ENCODE measurements around the gene DOK3.

DOK3 gene

DNA sequence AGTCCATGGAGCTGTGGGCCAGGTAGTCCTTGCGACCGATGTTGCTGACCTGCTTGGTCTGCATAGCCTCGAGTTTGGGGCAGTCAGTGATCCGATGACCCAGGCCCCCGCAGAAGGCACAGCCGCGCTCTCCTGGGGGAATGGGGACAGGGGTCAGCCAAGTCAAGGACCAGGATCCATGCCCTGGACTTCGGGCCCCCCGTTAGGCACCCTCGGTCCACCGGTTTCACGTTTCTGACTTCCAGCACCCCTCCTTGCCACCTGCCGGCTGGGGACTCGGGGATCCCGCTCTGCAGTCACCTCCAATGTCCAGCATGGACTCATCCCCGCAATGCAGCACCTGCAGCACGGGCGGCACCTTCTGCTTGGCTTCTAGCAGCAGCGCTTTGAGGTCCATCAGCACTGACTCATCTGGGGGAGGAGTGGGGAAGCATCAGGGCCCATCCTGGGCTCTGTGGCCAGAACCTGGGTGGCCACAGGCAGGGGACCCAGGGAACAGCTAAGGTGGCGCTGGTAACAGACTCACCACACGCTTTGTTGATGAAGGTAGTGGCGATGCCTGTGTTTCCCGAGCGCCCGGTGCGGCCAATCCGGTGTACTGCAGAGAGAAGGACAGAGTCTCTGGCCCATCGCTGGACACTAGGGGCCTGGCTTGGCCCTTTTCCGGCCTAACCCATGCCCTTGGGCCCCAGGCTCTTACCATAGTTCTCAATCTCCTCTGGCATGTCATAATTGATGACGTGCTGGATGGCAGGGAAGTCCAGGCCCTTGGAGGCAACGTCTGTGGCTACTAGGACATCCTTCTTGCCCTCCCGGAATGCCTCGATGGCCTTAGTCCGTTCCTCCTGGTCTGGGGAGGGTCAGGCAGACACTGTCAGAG lies 2.4 kb upstream of the DOK3 start:
- no peak for DNase-seq (ENCODE audit: low spot score)

- DNase-seq (ENCODE audit: low spot score) = no peak
Observed at GRCh38 chr5:177511181-177511580, 1.6 kb upstream of the DOK3 start.

DNA sequence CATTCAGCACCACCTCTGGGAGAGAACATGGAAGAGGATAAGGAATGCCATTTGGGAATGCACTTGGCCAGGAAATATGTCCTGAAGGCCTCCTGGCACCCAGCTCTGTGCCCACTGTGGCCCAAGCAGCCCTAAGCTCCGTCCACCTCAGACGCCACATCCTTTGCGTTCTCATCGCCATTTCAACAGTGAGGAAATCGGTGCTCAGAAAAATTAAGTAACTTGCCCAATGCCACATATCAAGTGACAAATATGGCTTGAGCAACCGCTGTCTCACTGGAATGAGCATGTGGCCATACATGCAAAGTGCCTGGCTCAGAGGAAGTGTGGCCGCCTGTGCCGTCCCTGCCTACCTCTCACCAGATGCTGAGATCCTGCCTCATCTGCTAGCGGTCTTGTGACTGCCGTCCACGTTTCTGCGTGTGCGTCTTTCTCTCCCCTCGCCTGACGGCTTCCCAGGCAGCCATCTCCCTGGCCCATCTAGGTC lies 984 bp upstream of the DOK3 start:
- DNase-seq (ENCODE audit: low spot score) = no peak

DNA sequence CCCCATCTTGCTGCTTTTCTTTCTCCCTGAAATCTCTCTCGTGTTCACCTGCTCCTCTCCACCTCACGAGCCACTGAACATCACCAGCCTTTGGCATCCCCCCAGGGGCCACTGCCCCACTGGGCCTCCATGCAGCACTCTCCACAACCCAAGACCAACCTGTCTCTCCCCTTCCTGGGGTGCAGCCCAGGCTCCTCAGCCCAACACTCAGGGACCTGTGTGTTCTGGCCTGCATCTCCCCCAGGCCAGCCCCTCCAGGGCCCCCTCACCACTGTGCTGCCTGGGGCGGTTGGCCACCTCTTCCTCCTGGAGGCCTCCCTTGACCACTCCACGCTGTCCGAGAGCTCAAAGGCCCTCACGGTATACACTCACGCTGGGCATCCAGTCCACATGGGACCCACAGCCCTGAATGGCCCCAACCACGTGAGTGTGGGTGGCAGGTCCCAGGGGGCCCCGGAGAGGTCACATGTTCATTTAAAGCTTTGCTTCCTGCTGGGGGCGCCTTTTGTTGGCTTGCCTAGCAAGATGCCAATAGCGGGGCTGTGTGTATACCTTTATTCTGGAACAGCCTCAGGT lies 453 bp upstream of the DOK3 start:
- DNase-seq (ENCODE audit: low spot score) = no peak

- no peak for DNase-seq (ENCODE audit: low spot score)
Observed at GRCh38 chr5:177508837-177509236, 789 bp downstream of the DOK3 start.

DNA sequence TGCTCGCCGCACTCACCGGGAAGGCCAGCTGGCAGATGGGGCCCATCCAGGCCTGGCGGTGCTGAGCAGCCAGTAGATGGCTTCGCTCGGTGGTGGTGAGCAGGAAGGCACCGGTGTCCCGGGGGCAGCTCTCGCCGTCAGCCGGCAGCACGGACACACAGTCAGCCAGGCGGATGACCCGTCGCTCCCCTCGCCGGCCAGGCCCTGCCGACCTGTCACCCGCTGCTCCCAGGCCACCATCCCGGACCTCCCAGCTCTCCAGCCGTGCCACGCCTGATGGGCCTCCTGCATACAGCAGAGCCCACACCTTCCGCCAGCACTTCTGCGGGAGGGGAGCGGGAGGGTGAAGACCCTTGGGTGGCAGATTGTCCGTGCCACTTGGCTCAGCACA lies 1.4 kb downstream of the DOK3 start:
- DNase-seq (ENCODE audit: low spot score) = no peak

- DNase-seq (ENCODE audit: low spot score) = no peak
Observed at GRCh38 chr5:177507596-177508220, 1.9 kb downstream of the DOK3 start.

DNA sequence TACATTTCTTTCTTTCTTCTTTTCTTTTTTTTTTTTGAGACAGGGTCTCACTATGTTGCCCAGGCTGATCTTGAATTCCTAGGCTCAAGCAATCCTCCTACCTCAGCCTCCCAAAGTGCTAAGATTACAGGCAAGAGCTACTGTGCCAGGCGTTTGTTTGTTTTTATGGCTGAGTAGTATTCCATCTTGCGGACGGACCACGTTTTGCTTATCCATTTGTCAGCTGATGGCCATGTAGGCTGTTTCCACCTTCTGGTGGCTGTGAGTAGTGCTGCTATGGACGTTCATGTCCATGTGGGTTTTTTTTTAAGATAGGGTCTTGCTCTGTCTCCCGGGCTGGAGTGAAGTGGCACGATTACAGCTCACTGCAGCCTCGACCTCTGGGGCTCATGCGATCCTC lies 2.5 kb downstream of the DOK3 start:
- no peak for DNase-seq (ENCODE audit: low spot score)

DNA sequence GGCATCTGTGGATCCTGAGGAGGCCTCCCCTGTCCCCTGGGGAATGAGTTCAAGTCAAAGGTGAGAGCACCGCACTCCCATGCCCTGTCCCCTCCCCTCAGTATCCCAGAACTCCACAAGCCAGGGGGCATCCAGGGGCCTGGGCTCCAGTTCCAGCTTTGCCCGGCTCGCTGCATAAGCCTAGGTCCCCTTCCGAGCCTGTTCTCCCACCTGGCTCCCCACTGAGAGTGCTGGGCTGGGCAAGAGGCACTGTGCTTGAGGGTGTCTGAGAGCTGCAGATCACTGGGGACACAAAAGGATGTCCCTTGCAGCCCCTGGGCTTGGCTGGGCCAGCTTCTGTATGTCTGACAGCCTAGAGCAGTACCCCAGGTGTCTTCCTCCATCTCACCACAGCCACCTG lies 4.6 kb downstream of the DOK3 start:
- no peak for DNase-seq (ENCODE audit: low spot score)

DNA sequence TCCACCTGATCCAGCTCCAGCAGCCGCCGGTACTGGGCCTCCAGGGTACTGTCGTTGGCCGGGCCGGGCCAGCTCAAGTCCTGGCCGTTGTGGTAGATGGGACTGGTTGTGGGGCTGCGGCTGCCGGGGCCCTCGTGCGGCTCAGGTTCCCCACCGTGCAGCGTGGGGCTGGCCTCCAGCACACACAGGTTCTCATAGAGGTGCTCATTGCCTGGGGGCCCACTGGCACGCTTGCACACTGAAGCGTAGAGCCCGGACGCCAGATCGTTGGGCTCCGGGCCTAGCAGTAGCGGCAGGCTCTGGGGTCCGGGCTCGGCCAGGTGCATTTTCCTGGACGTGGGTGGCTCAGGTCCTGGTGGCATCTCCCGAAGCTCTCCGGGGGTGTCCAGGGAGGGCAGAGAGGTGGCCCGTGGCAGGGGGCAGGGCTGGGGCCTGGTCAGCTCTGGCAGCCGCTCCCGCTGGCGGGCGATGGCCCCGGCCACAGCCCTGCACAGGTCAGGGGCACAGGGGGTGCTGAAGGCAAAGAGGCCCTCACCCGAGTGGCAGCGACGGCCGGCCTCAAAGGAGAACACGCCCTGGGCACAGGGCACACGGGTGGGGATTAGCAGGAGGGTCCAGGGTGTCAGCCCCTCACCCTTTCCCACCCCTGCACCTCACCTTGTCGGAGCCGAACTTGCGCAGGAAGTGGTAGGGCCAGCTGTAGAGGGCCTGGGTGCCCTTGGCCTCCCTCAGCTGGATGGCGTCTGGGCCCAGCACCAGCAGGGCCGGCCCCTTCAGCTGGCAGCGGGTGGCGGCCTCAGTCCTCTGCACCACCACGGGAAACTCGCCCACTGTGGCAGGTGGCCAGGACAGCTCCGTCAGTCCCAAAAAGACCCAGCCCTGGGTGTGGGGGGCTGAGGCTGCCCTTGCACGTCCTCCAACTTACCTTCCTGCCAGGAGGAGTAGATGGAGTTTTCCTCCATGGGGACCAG lies 5.3 kb downstream of the DOK3 start:
- no peak for DNase-seq (ENCODE audit: low spot score)

DNA sequence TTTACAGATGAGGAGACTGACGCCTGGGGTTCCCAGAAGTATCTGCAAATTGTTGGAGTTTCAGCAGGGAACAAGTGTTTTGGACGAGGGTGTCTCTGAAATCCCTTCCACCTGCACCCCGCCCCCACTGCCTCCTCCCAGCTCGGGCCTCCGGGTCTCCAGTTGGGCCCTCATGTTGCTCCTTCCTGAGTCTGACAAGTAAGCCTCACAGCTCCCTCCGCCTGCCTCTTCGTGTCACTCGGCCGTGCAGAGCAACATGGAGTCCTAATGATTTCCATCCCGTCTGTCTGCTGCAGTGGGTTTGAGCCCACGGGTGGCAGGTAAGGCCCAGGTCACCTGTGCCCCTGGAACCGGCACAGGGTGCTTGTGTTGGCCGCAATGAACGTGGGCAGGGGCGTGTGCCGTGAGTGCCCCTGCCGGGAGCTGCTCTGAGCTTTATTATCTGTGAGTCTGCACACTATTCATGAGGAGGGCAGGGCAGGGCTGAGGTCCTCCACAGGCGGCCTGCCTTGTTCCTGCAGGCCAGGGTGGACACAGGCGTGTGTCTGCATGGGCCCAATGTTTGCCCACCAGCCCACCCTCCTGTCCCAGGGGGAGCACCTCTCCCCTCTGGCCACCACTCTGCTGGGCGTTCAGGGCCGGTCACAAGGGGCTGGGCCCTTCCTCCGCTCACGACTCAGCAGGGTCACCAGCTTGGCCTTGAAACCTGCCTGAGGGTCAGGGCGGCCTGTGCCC lies 6.1 kb downstream of the DOK3 start:
- no peak for DNase-seq (ENCODE audit: low spot score)

- DNase-seq (ENCODE audit: low spot score) = no peak
Observed at GRCh38 chr5:177502886-177503285, 6.7 kb downstream of the DOK3 start.

DNA sequence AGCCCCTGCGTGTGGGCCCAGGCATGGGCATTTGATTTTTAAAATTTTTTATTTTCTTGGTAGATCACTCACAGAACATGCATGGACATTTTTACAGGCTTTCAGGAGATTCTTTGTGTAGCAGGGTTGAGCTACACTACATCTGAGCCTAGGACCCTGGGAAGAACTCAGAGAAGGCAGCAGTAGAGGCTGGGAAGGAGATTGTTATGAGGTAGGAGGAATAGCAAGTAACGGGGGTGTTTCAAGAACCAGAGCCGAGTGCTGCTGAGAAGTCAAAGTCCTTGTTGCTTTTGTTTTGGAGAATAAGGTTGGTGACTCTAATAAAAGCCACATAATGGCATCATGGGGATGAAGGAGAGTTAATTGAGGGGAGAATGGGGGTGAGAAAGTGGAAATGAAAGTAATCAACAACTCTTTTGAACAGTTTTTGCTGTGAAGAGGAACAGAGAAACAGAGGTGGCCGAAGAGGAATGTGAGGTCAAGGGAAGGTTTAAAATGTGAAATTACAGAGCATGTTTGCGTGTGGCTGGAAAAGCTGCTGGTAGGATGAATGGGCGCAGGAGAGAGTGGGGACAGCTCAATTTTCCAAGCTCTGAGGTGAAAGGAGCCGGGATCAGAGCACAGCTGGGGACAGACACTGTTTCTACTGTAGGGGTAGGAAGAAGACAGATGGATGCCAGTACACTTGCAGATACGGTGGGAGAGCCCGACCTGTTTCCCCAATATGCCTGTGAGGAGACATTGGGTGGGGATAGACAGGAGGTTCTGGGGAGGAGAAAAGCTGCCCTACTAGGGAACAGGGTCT lies 7.5 kb downstream of the DOK3 start:
- no peak for DNase-seq (ENCODE audit: low spot score)

- peak; percentile 87 for DNase-seq (ENCODE audit: low spot score)
Observed at GRCh38 chr5:177500685-177501522, 8.7 kb downstream of the DOK3 start.

- no peak for DNase-seq (ENCODE audit: low spot score)
Observed at GRCh38 chr5:177499842-177500241, 9.8 kb downstream of the DOK3 start.

DNA sequence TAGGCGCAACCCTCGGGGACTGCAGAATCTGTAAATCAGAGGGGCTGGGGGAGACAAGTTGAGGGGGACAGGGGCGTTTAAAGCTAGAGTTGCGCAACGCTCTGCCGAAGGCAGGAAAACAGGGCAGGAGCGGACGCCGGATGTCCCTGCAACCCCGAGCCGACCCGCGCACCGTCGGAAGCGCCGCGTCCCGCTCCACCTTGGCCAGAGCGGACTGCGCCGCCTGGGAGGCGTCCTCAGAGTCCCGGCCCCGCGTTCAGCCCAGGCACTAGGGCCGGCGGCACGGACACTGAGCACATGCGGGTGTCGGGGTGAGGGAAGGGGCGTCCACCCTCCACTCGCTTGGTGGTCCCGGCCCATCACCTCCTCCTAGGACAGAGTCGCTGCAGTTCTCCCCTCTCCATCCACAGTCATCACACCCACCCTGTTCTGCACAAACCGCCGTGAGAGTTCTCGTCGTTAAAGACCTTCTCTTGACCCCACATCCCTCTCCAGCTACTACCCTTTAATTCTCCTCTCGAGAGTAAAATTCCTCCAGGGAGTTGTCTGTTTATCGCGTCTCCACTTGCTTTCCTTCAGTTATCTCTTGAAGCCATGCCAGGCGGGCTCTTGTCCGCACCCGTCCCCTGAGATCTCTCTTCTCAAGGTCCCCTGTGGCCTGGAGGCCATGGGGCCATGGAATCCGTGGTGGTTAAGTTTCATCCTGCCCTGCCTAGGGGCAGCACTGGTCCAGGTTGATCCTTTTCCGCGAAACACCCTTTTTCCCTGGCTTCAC lies 11.4 kb downstream of the DOK3 start:
- DNase-seq (ENCODE audit: low spot score) = no peak

DNA sequence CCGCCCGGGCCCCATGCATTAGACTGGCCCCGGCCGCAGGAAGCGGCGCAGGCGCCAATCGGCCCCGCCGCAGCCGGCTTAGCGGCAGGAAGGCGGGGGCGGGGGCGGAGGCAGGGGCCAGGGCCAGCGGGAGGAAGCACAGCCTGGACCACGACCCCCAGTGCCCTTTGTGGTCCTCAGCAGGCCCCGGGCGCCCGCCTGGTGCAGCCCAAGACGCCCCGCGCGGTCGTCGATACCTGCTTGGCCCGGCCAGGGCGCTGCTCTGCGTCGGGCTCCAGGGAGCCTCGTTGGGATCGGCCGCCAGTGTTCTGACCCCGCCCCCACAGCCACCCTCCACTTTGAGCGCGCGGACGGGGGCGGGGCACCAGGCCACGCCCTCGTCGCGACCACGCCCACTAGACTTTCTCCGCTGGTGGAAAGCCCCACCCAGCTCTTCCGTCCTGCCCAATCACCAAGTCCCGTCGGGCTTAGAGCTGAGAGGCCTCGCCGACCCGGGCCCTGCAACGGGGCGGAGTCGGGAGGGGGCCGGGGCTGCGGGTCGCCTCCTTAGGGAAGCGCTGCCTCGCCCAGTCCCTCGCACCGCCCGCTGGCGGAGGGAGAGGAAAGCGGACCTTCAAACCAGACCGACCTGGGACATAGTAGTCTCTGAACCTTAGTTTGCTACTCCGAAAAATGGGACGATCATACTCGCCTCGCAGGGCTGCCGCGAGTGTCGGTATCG lies 12.2 kb downstream of the DOK3 start, which contains the start of gene PDLIM7:
Gene PDLIM7, minus strand, starts transcription at position 313 of the 721 bp plus-strand sequence. CDS start 1,092 bp downstream, outside the sequence.
- peak; percentile 95 for DNase-seq (ENCODE audit: low spot score)

Measured in D341Med (cell line).